Mesendoderm (in vitro differentiated cells): ENCODE results near the gene ACKR4.
"Not testable (repeated sequence)": the region's sequence is repeated elsewhere in the genome, so short reads cannot be mapped to it uniquely, and the experiment has no call there.

ENCODE experiments used
- DNase-seq: peaks from one replicate; pipeline ENCODE4 v3.0.0; 2013
- H2AK5ac ChIP-seq: 2 replicates; pipeline ENCODE4 v1.6.1; 2013; ENCODE audit warnings: low read length, inconsistent platforms
- H2BK120ac ChIP-seq: 2 replicates; pipeline ENCODE4 v1.6.1; 2013; ENCODE audit warnings: low read depth, mild to moderate bottlenecking, low read length, moderate library complexity, mixed read lengths
- H2BK15ac ChIP-seq: replicated peaks from 2 replicates; pipeline ENCODE4 v1.6.1; 2013; ENCODE audit warnings: low read depth, mild to moderate bottlenecking, moderate library complexity
- H2BK5ac ChIP-seq: 2 replicates; pipeline ENCODE4 v1.6.1; 2013; ENCODE audit warnings: low read length, inconsistent platforms
- H3K18ac ChIP-seq: 2 replicates; pipeline ENCODE4 v1.6.1; 2013; ENCODE audit warnings: mild to moderate bottlenecking, low read length, mixed read lengths
- H3K23ac ChIP-seq: one replicate; pipeline ENCODE4 v1.6.1; 2013; ENCODE audit warnings: low read length
- H3K27ac ChIP-seq: 2 replicates; pipeline ENCODE4 v1.5.1; 2013; ENCODE audit warnings: low read depth, mild to moderate bottlenecking, inconsistent platforms, low read length, moderate library complexity
- H3K27me3 ChIP-seq: 2 replicates; pipeline ENCODE4 v1.6.1; 2013; ENCODE audit warnings: low read length, control low read depth, mild to moderate bottlenecking, inconsistent platforms; ENCODE audit not compliant: insufficient read depth, poor library complexity
- H3K36me3 ChIP-seq: 2 replicates; pipeline ENCODE4 v1.6.1; 2013; ENCODE audit warnings: low read length, inconsistent platforms; ENCODE audit not compliant: control insufficient read depth, insufficient read depth
- H3K4ac ChIP-seq: one replicate; pipeline ENCODE4 v1.6.1; 2013; ENCODE audit warnings: low read depth, mild to moderate bottlenecking, low read length, moderate library complexity
- H3K4me1 ChIP-seq: 2 replicates; pipeline ENCODE4 v1.6.1; 2013; ENCODE audit warnings: low read depth, low read length, inconsistent platforms; ENCODE audit not compliant: control insufficient read depth
- H3K4me2 ChIP-seq: 2 replicates; pipeline ENCODE4 v1.6.1; 2013; ENCODE audit warnings: low read length
- H3K4me3 ChIP-seq: 2 replicates; pipeline ENCODE4 v1.5.1; 2013; ENCODE audit warnings: mild to moderate bottlenecking, low read length
- H3K56ac ChIP-seq: one replicate; pipeline ENCODE4 v1.6.1; 2013; ENCODE audit warnings: low read length
- H3K79me1 ChIP-seq: 2 replicates; pipeline ENCODE4 v1.6.1; 2013; ENCODE audit warnings: low read length, inconsistent platforms
- H3K79me2 ChIP-seq: 2 replicates; pipeline ENCODE4 v1.6.1; 2013; ENCODE audit warnings: mild to moderate bottlenecking, low read length; ENCODE audit not compliant: control insufficient read depth, insufficient read depth
- H3K9ac ChIP-seq: 2 replicates; pipeline ENCODE4 v1.6.1; 2013; ENCODE audit warnings: low read length, inconsistent platforms
- H4K5ac ChIP-seq: one replicate; pipeline ENCODE4 v1.6.1; 2013; ENCODE audit warnings: low read length
- H4K8ac ChIP-seq: one replicate; pipeline ENCODE4 v1.6.1; 2013; ENCODE audit warnings: low read depth, mild to moderate bottlenecking, control low read depth, low read length, moderate library complexity
- WGBS: extraction: QIAGEN DNeasy Blood & Tissue Kit; methylation state at CpG from one replicate; pipeline ENCODE4 v1.1.7; 2013; ENCODE audit warnings: low lambda C conversion rate, missing lambda C conversion rate; ENCODE audit not compliant: insufficient coverage; ENCODE audit errors: extremely low coverage; 5-methylcytosine and 5-hydroxymethylcytosine counted together

ACKR4 gene

DNA sequence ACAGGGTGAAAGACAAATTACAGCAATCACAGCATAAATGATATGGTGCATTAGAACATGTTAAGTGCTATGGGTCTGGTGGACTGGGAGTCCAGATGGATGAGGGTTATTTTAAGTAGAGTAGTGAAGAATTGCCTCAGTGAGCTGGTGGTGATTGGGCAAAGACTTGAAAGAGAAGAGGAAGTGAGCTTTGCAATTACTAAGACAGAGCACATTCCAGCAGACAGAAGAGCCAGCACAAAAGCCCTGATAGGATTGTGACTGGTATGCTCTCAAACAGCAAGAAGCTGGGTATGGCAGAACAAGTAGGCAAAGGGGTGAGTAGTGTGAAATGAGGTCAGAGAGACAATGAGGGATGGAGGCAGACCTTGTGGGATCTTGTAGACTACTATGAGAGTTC lies 2.1 kb upstream of the ACKR4 start:
- Histone ChIP-seq H3K79me1 (no peaks in the 10 kb centered on the region), H2BK15ac (no peak overlapping the region), H2BK5ac (no peak overlapping the region), H3K36me3 (no peaks in the 10 kb centered on the region), H3K27me3 (no peaks in the 10 kb centered on the region), H4K5ac (no peak overlapping the region), H4K8ac (no peak overlapping the region), H3K56ac (no peak overlapping the region), H2BK120ac (no peak overlapping the region), H2AK5ac (no peak overlapping the region), H3K18ac (no peak overlapping the region), H3K23ac (no peak overlapping the region), H3K79me2 (no peaks in the 10 kb centered on the region), H3K9ac (no peak overlapping the region), H3K27ac (no peak overlapping the region), H3K4ac (no peak overlapping the region), H3K4me2 (no peak overlapping the region), H3K4me3 (no peak overlapping the region), H3K4me1 (no peaks in the 10 kb centered on the region)
- peak; percentile 68 for DNase-seq

DNA sequence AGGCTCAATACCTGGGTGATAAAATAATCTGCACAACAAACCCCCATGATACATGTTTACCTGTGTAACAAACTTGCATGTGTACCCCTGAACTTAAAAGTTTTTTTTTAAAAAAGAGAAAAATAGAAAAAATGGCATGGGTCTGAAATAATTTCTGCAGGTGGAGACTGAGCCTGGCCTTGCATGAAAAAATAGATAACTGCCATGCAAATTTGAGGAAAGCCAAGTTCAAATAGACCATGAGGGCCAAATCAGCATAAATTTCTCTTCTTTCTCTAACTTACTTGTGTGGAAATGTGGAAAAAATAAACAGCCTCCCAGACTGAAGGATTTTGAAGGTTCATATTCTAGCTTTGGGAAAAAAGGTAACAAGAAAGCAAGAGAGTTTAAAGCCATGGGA lies 744 bp upstream of the ACKR4 start:
- no peak overlapping the region for H3K18ac ChIP-seq
- H4K5ac ChIP-seq = no peak overlapping the region
- no peak overlapping the region for H3K4me3 ChIP-seq
- H3K79me2 ChIP-seq = no peaks in the 10 kb centered on the region
- H3K27me3 ChIP-seq = no peaks in the 10 kb centered on the region
- no peak overlapping the region for H2BK5ac ChIP-seq
- H4K8ac ChIP-seq = no peak overlapping the region
- H3K4me1 ChIP-seq = no peaks in the 10 kb centered on the region
- no peaks in the 10 kb centered on the region for H3K79me1 ChIP-seq
- H3K4ac ChIP-seq = no peak overlapping the region
- H2AK5ac ChIP-seq = no peak overlapping the region
- no peak overlapping the region for H2BK15ac ChIP-seq
- H3K23ac ChIP-seq = no peak overlapping the region
- H3K56ac ChIP-seq = no peak overlapping the region
- H3K36me3 ChIP-seq = no peaks in the 10 kb centered on the region
- H3K9ac ChIP-seq = no peak overlapping the region
- DNase-seq = no peak
- H3K27ac ChIP-seq = no peak overlapping the region
- H2BK120ac ChIP-seq = no peak overlapping the region
- H3K4me2 ChIP-seq = no peak overlapping the region

DNA sequence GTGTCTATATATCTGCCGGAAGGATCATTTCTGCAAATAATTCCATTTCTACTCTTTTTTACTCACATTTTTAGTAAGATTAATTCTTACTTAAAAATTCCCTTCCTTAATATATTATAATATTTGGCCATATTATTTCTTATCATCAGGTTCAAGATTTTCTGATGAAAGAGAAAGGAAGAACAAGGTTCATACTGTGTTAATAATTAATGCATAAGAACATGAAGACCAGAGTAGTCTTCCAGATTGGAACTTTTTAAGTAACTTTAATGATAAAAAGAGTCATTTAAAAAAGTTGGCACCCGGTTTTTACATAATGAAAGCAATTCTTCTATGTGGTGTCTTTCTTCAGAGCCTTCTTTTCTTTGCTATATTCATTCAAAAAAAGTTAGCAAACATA lies 590 bp downstream of the ACKR4 start:
- Histone ChIP-seq H3K4me2 (no peak overlapping the region), H3K4ac (no peak overlapping the region), H2BK15ac (no peak overlapping the region), H4K5ac (no peak overlapping the region), H3K79me2 (no peaks in the 10 kb centered on the region), H3K23ac (no peak overlapping the region), H3K9ac (no peak overlapping the region), H3K4me1 (no peaks in the 10 kb centered on the region), H3K36me3 (no peaks in the 10 kb centered on the region), H2AK5ac (no peak overlapping the region), H2BK120ac (no peak overlapping the region), H3K27me3 (no peaks in the 10 kb centered on the region), H3K79me1 (no peaks in the 10 kb centered on the region), H4K8ac (no peak overlapping the region), H2BK5ac (no peak overlapping the region), H3K18ac (no peak overlapping the region), H3K56ac (no peak overlapping the region), H3K27ac (no peak overlapping the region), H3K4me3 (no peak overlapping the region)
- WGBS = no CpG with 5 or more reads among the region's 2 CpGs
- no peak for DNase-seq

DNA sequence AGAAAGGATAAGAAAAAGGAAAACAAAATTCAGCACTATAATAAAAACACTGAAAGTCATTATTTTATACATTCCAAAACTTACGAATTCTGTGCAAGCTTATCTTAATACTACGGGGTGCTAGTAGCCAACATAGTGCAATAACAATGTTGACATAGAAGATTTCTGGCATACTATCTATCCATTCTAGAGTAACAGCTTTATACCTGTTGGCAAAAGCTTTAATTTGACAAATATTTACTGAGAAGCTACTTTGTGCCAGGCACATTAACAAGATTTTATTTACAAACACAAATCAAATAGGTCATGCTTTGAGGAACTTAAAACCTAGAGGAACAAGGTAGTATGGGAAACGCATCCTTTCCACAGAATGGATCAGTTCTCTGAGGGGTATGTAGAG lies 1.1 kb downstream of the ACKR4 start:
- H2AK5ac ChIP-seq = no peak overlapping the region
- no peak overlapping the region for H3K4ac ChIP-seq
- no peak overlapping the region for H3K23ac ChIP-seq
- no peak overlapping the region for H3K4me3 ChIP-seq
- no peaks in the 10 kb centered on the region for H3K36me3 ChIP-seq
- H3K27me3 ChIP-seq = no peaks in the 10 kb centered on the region
- no peak overlapping the region for H3K27ac ChIP-seq
- H3K4me1 ChIP-seq = no peaks in the 10 kb centered on the region
- no peaks in the 10 kb centered on the region for H3K79me1 ChIP-seq
- no CpG with 5 or more reads among the region's 3 CpGs for WGBS
- H2BK120ac ChIP-seq = no peak overlapping the region
- H4K8ac ChIP-seq = no peak overlapping the region
- H3K9ac ChIP-seq = no peak overlapping the region
- no peak overlapping the region for H3K18ac ChIP-seq
- no peak overlapping the region for H3K4me2 ChIP-seq
- no peak overlapping the region for H3K56ac ChIP-seq
- no peak overlapping the region for H2BK15ac ChIP-seq
- no peak overlapping the region for H2BK5ac ChIP-seq
- H3K79me2 ChIP-seq = no peaks in the 10 kb centered on the region
- H4K5ac ChIP-seq = no peak overlapping the region
- no peak for DNase-seq

DNA sequence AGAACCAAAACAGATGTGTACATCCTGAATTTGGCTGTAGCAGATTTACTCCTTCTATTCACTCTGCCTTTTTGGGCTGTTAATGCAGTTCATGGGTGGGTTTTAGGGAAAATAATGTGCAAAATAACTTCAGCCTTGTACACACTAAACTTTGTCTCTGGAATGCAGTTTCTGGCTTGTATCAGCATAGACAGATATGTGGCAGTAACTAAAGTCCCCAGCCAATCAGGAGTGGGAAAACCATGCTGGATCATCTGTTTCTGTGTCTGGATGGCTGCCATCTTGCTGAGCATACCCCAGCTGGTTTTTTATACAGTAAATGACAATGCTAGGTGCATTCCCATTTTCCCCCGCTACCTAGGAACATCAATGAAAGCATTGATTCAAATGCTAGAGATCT lies 3.5 kb downstream of the ACKR4 start:
- not testable (repeated sequence) for DNase-seq, H3K56ac ChIP-seq, H3K79me2 ChIP-seq, H3K4me2 ChIP-seq, H2AK5ac ChIP-seq, H3K23ac ChIP-seq, H3K36me3 ChIP-seq, H4K5ac ChIP-seq, H2BK15ac ChIP-seq, H3K79me1 ChIP-seq, H4K8ac ChIP-seq, H3K4me1 ChIP-seq, H3K27ac ChIP-seq, H3K18ac ChIP-seq, H3K27me3 ChIP-seq, H3K4ac ChIP-seq, H2BK5ac ChIP-seq, H3K9ac ChIP-seq, H2BK120ac ChIP-seq, H3K4me3 ChIP-seq
- no CpG with 5 or more reads among the region's 1 CpG for WGBS

DNA sequence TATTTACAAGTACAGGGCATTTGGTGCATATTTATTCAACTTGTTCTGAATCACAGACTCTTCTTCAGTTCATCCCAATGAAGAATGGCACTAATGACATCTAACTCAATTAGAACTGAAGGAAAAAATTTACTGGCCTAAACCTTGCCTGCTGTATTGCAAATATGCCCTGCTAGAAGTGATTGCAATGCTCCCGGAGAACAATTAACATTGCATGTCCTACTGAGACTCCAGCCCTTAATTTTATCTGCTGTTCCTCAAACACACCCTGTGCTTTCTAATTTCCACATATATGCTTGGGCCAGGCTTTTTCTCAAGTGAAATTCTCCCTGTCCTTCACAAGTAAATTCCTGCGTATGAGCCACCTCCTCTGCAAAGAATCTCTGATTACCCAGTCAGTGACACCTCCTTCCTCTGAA lies 8.3 kb downstream of the ACKR4 start:
- Histone ChIP-seq H3K4me2 (no peak overlapping the region), H3K9ac (no peak overlapping the region), H3K4ac (no peak overlapping the region), H4K5ac (no peak overlapping the region), H2BK15ac (no peak overlapping the region), H3K56ac (no peak overlapping the region), H3K18ac (no peak overlapping the region), H3K4me1 (no peaks in the 10 kb centered on the region), H3K79me1 (no peaks in the 10 kb centered on the region), H3K23ac (no peak overlapping the region), H3K79me2 (no peaks in the 10 kb centered on the region), H4K8ac (no peak overlapping the region), H3K36me3 (no peaks in the 10 kb centered on the region), H3K27me3 (no peaks in the 10 kb centered on the region), H3K27ac (no peak overlapping the region), H3K4me3 (no peak overlapping the region), H2BK5ac (no peak overlapping the region), H2BK120ac (no peak overlapping the region), H2AK5ac (no peak overlapping the region)
- WGBS = no CpG with 5 or more reads among the region's 2 CpGs
- peak; percentile 26 for DNase-seq
